Pancreas (tissue), 10 donors: ENCODE results near the gene TTYH2. TPM values are rescaled to one million over a fixed set of nuclear protein-coding genes. Genes with fewer than 3 reads are reported as not detected.

Experiments used
- ATAC-seq, 4 donors: fragments of 200-7000 bp; cut with Tn5 transposase; one replicate each; pipeline versions ENCODE4 v1.8.0 to v1.9.1; 2020; ENCODE audit warnings: mild to moderate bottlenecking in 4 of 4, moderate library complexity in 4 of 4
- DNase-seq, 6 donors: peaks; one replicate each; pipeline ENCODE4 v3.0.0-alpha.2; 2020
- FAIRE-seq: peaks from 2 replicates; lab custom pipeline; 2012; peaks lifted over from hg19 to GRCh38; lab: Jason Lieb, UNC
- H3K27ac ChIP-seq, 4 donors: fragments of 200-600 bp; sonication (generic); 1 replicate in 3 of 4; 2 replicates in 1 of 4; pipeline versions ENCODE4 v1.5.0 to v1.8.0; 2020
- H3K27me3 ChIP-seq, 4 donors: fragments of 200-600 bp; one replicate each; pipeline ENCODE4 v1.8.0; 2021
- H3K36me3 ChIP-seq, 3 donors: fragments of 200-600 bp; sonication (generic) in 1 of 3; one replicate each; pipeline versions ENCODE4 v1.5.0 to v1.8.0; 2020 to 2021
- H3K4me1 ChIP-seq, 3 donors: fragments of 200-600 bp; one replicate each; pipeline ENCODE4 v1.8.0; 2021
- H3K4me3 ChIP-seq, 4 donors: fragments of 200-600 bp; sonication (generic) in 2 of 4; one replicate each; pipeline versions ENCODE4 v1.5.0 to v1.8.0; 2020 to 2021
- H3K9me3 ChIP-seq, 4 donors: fragments of 200-600 bp; one replicate each; pipeline ENCODE4 v1.8.0; 2021
- CTCF ChIP-seq, 4 donors: fragments of 200-600 bp; sonication (generic) in 3 of 4; IDR thresholded peaks; one replicate each; pipeline versions ENCODE4 v1.5.0 to v1.8.0; 2021; ENCODE audit warnings: antibody characterized with exemption in 4 of 4
- WGBS, 2 donors: extraction: QIAGEN DNeasy Blood & Tissue Kit; methylation state at CpG; one replicate each; pipeline ENCODE4 v1.1.7; 2013; 5-methylcytosine and 5-hydroxymethylcytosine counted together
- intact Hi-C, 3 donors: fragments of 100-400 bp; cut with DNase I; formaldehyde crosslinking; loops; one replicate each; pipeline versions ENCODE4 v1.11.1 to v1.14.2; 2022
- polyA plus RNA-seq, 2 donors: library from polyadenylated mRNA; stranded (reverse); fragments of 200-250 nt; gene quantifications; one replicate each; pipeline ENCODE4 v1.2.3, GENCODE V29; 2013
- total RNA-seq, 6 donors: library from RNA; stranded (reverse); fragmentation: NEBNext Ultra II Directional in 4 of 6; extraction: Animal tissue kit (Norgen Biotek cat#: 25700) in 4 of 6; gene quantifications; one replicate each; pipeline versions ENCODE4 v1.2.1 to v1.2.4, GENCODE V29; 2021 to 2023
- donor health status: healthy with polysubstance abuse.
- donor health status: DM: no; HTN: no; CAD: no; lungs with moderate emphysema.
- donor health status: DM: no; HTN: no; CAD: no.
- donor health status: control.
- donor health status: control.
- donor health status: Bipolar disorder and iron deficiency.
- donor health status: DM: yes; HTN: yes; CAD: no.
- donor health status: DM: no; HTN: no; CAD: no.
- donor health status: DM: no; HTN: no; CAD: no.
- donor health status: DM: yes; HTN: yes; CAD: no.

Gene TTYH2
- total and polyA plus RNA-seq, 8 donors: 3.0 to 13.8 (median 7.5) TPM

GRCh38 chr17:74222399-74222798 lies 9.0 kb downstream of the TTYH2 start:
- H3K27me3 ChIP-seq: no peaks in the 10 kb centered on the region
- intact Hi-C loops: no loop called here
- no peak overlapping the region for H3K4me3 ChIP-seq
- ATAC-seq (no peak), DNase-seq (peak in 1 of 6 donors; percentile 56), FAIRE-seq (no peak)
- no peaks in the 10 kb centered on the region for H3K36me3 ChIP-seq
- 89 to 93% methylated on average over 13 of the region's 13 CpGs for WGBS, 2 donors
- H3K4me1 ChIP-seq: no peaks in the 10 kb centered on the region
- TF ChIP-seq CTCF (IDR thresholded peaks at IDR 0.05): no peak
- no peaks in the 10 kb centered on the region for H3K9me3 ChIP-seq
- no peak overlapping the region for H3K27ac ChIP-seq

- no peaks in the 10 kb centered on the region for H3K9me3 ChIP-seq
- TF ChIP-seq CTCF (IDR thresholded peaks at IDR 0.05): no peak
- no peaks in the 10 kb centered on the region for H3K27me3 ChIP-seq
- DNase-seq (peak in 1 of 6 donors; percentile 30), ATAC-seq (no peak), FAIRE-seq (no peak)
- H3K27ac ChIP-seq: no peak overlapping the region
- WGBS, 2 donors: 95% methylated on average over 14 of the region's 14 CpGs
- H3K4me1 ChIP-seq: no peaks in the 10 kb centered on the region
- H3K4me3 ChIP-seq: no peak overlapping the region
- intact Hi-C loops: no loop called here
- no peaks in the 10 kb centered on the region for H3K36me3 ChIP-seq
Measured at GRCh38 chr17:74223901-74224300, 10.5 kb downstream of the TTYH2 start.

GRCh38 chr17:74224959-74225725 lies 11.8 kb downstream of the TTYH2 start:
- Histone ChIP-seq H3K9me3 (no peaks in the 10 kb centered on the region), H3K4me1 (no peaks in the 10 kb centered on the region), H3K27ac (no peak overlapping the region), H3K27me3 (no peaks in the 10 kb centered on the region), H3K4me3 (no peak overlapping the region), H3K36me3 (no peaks in the 10 kb centered on the region)
- DNase-seq: peak in 1 of 6 donors; percentile 43
- TF ChIP-seq CTCF (IDR thresholded peaks at IDR 0.05): no peak
- WGBS, 2 donors: 90 to 94% methylated on average over 20 of the region's 20 CpGs
- no peak for ATAC-seq
- FAIRE-seq: no peak
- intact Hi-C loops: loop anchor here in 1 of 3 donors (5.0 kb wide), 1 partner anchor 242 kb away; the partner anchor contains the start of gene CD300A

- FAIRE-seq: no peak
Measured at GRCh38 chr17:74226252-74226651, 12.9 kb downstream of the TTYH2 start.

More at GRCh38 chr17:74226252-74226651, 12.9 kb downstream of the TTYH2 start:
- no peaks in the 10 kb centered on the region for H3K9me3 ChIP-seq
- no peak for TF ChIP-seq CTCF (IDR thresholded peaks at IDR 0.05)
- no peak for ATAC-seq
- H3K36me3 ChIP-seq: no peaks in the 10 kb centered on the region
- H3K27ac ChIP-seq: no peak overlapping the region
- H3K4me1 ChIP-seq: peaks cover 0 to 3% (median 0%) of the 10 kb centered on the region in 3 donors
- H3K27me3 ChIP-seq: no peaks in the 10 kb centered on the region
- H3K4me3 ChIP-seq: no peak overlapping the region
- no peak for DNase-seq
- intact Hi-C loops: loop anchor here in 1 of 3 donors (5.0 kb wide), 1 partner anchor 241 kb away; the partner anchor contains the start of gene CD300A
- 89 to 92% methylated on average over 6 of the region's 6 CpGs for WGBS, 2 donors
